Adrenal gland (tissue), 12 donors: Measurements from ENCODE around the gene RNF169. TPM values are rescaled to one million over a fixed set of nuclear protein-coding genes. Genes with fewer than 3 reads are reported as not detected.

Source experiments
- DNase-seq, 7 donors: peaks; one replicate each; pipeline ENCODE4 v3.0.0-alpha.2; 2019 to 2020
- H3K27ac ChIP-seq, 5 donors: fragments of 200-600 bp; sonication (generic) in 4 of 5; 1 replicate in 3 of 5; 2 replicates in 2 of 5; pipeline versions ENCODE4 v1.5.1 to v1.8.0; 2016 to 2020; ENCODE audit warnings: mild to moderate bottlenecking in 1 of 5
- H3K27me3 ChIP-seq: fragments of 200-600 bp; 2 replicates; pipeline ENCODE4 v1.8.0; 2021
- H3K36me3 ChIP-seq, 2 donors: fragments of 200-600 bp; replicated peaks in 1 of 2; 1 replicate in 1 of 2; 2 replicates in 1 of 2; pipeline versions ENCODE4 v1.5.1 to v1.8.0; 2018 to 2022
- H3K4me1 ChIP-seq, 2 donors: fragments of 200-600 bp; replicated peaks in 1 of 2; 1 replicate in 1 of 2; 2 replicates in 1 of 2; pipeline versions ENCODE4 v1.5.1 to v1.8.0; 2018 to 2021
- H3K4me3 ChIP-seq, 4 donors: fragments of 200-600 bp; sonication (generic) in 3 of 4; one replicate each; pipeline ENCODE4 v1.5.1; 2016 to 2018
- H3K9me3 ChIP-seq, 3 donors: fragments of 200-600 bp; sonication (generic) in 1 of 3; replicated peaks in 1 of 3; 1 replicate in 2 of 3; 2 replicates in 1 of 3; pipeline versions ENCODE4 v1.5.1 to v1.8.0; 2016 to 2021
- CTCF ChIP-seq, 6 experiments: fragments of 450-650 bp in 4 of 6; fragments of 200-600 bp in 2 of 6; sonication (generic) in 1 of 6; IDR thresholded peaks; 1 replicate in 5 of 6; 2 replicates in 1 of 6; pipeline versions ENCODE4 v1.5.1 to v1.8.0; 2016 to 2021; ENCODE audit warnings: antibody characterized with exemption in 6 of 6, mild to moderate bottlenecking in 2 of 6, moderate library complexity in 1 of 6
- POLR2A ChIP-seq, 2 donors: fragments of 450-650 bp; IDR thresholded peaks; one replicate each; pipeline ENCODE4 v1.6.1; 2017; ENCODE audit warnings: antibody characterized with exemption in 2 of 2, mild to moderate bottlenecking in 2 of 2, moderate library complexity in 1 of 2
- WGBS, 4 donors: extraction: QIAGEN DNeasy Blood & Tissue Kit in 2 of 4; methylation state at CpG; one replicate each; pipeline versions ENCODE4 v1.1.5 to v1.1.7; 2013 to 2017; 5-methylcytosine and 5-hydroxymethylcytosine counted together
- intact Hi-C, 2 donors: fragments of 100-400 bp; cut with DNase I; formaldehyde crosslinking; loops; one replicate each; pipeline versions ENCODE4 v1.14.1 to v1.15.0; 2022 to 2023
- polyA plus RNA-seq, 3 donors: library from polyadenylated mRNA; stranded (reverse); fragments of 200-250 nt in 2 of 3; fragments of 350-450 nt in 1 of 3; fragmentation: Illumina TruSeq in 1 of 3; extraction: RNeasy Lipid Tissue Mini Kit (QIAGEN cat#74804) in 1 of 3; gene quantifications; one replicate each; pipeline ENCODE4 v1.2.3, GENCODE V29; 2013 to 2014
- total RNA-seq, 9 donors: library from RNA; depleted of rRNA in 4 of 9; stranded (reverse); fragments of >200 nt in 4 of 9; fragments of 120-200 nt in 1 of 9; fragmentation: NEBNext Ultra II Directional in 1 of 9; extraction: Animal tissue kit (Norgen Biotek cat#: 25700) in 1 of 9; gene quantifications; one replicate each; pipeline versions ENCODE4 v1.1.0 to v1.2.4, GENCODE V29; 2013 to 2023
- donor health status: healthy with polysubstance abuse.
- donor health status: Bipolar disorder and iron deficiency.
- donor health status: DM: yes; HTN: yes; CAD: no.
- donor health status: DM: no; HTN: no; CAD: no.
- donor health status: DM: no; HTN: no; CAD: no.
- donor health status: DM: yes; HTN: yes; CAD: no.

Gene RNF169
- total and polyA plus RNA-seq, 12 donors, result 1.9 to 17.8 (median 11.0) TPM

DNA sequence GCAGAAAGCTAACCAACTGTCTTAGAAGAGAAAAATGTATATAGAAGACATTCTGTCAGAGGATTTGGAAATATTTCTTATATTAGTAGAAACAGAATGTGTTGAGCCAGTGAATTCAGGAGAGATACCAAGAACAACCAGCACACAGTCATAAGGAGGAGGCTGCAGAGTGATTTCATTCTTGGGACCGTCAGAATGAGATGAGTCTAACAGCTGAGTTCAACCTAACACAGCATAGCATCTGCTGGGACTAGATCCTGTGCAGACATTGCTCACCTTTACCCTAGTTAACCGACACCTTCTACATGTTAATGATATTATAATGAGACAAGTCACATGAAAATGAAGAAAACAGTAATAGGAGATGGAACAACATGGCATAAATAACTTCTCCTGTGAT, 114.8 kb downstream of the RNF169 start:
- H3K27me3 ChIP-seq, result no peaks in the 10 kb centered on the region
- WGBS, 4 donors, result 87 to 97% (median 96%) methylated on average over 2 of the region's 2 CpGs
- intact Hi-C loops, result no loop called here
- peaks cover 0 to 22% (median 0%) of the 10 kb centered on the region in 3 donors for H3K9me3 ChIP-seq
- H3K4me1 ChIP-seq, result no peaks in the 10 kb centered on the region
- DNase-seq, result no peak
- no peak for TF ChIP-seq POLR2A (IDR thresholded peaks at IDR 0.05)
- TF ChIP-seq CTCF (IDR thresholded peaks at IDR 0.05), result no peak
- H3K4me3 ChIP-seq, result no peak overlapping the region
- peaks cover 0 to 4% of the 10 kb centered on the region in 2 donors for H3K36me3 ChIP-seq
- no peak overlapping the region for H3K27ac ChIP-seq

DNA sequence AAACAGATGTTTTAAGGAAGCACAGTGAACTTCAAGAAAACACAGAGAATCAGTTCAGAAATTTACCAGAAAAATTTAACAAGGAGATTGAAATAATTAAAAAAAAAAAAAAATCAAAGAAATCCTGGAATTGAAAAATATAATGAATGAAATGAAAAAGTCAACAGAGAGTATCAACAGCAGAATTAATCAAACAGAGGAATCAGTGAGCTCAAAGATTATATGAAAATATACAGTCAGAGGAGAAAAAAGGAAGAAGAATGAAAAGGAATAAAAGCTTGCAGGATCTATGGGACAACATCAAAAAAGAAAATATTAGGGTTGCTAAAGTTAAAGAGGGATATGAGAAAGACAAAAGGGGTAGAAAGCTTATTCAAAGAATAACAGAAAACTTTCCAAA, 117.9 kb downstream of the RNF169 start:
- no peak for DNase-seq
- peaks cover 0 to 4% of the 10 kb centered on the region in 2 donors for H3K36me3 ChIP-seq
- no peaks in the 10 kb centered on the region for H3K27me3 ChIP-seq
- H3K4me3 ChIP-seq, result no peak overlapping the region
- H3K4me1 ChIP-seq, result no peaks in the 10 kb centered on the region
- intact Hi-C loops, result no loop called here
- no peak overlapping the region for H3K27ac ChIP-seq
- TF ChIP-seq CTCF (IDR thresholded peaks at IDR 0.05) (no peak), POLR2A (IDR thresholded peaks at IDR 0.05) (no peak)
- peaks cover 0 to 50% (median 0%) of the 10 kb centered on the region in 3 donors for H3K9me3 ChIP-seq

DNA sequence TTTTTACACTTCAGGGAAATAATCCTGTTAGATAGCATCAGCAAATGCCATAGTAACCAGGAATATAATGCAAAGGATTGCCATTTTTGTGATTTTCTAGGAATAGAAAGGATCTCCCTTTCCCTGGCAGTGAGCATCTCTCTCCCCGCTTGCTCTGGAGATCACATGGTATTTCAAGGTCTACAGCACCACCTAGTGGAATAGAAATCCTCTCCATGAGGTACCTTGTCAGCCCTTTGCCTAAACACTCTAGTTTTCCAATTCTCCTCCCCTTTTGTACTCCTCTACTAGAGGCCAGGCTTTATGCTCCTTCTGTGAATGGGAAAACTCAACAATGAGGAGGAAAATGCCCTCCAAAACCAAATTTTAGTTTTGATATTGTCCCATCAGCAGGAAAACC, 121.8 kb downstream of the RNF169 start:
- peaks cover 0 to 60% (median 0%) of the 10 kb centered on the region in 3 donors for H3K9me3 ChIP-seq
- H3K27ac ChIP-seq, result no peak overlapping the region
- no peaks in the 10 kb centered on the region for H3K4me1 ChIP-seq
- intact Hi-C loops, result no loop called here
- DNase-seq, result no peak
- H3K27me3 ChIP-seq, result no peaks in the 10 kb centered on the region
- no peak for TF ChIP-seq CTCF (IDR thresholded peaks at IDR 0.05)
- TF ChIP-seq POLR2A (IDR thresholded peaks at IDR 0.05), result no peak
- WGBS, 4 donors, result 88 to 100% (median 99%) methylated on average over 1 of the region's 1 CpG
- no peak overlapping the region for H3K4me3 ChIP-seq
- no peaks in the 10 kb centered on the region for H3K36me3 ChIP-seq

DNA sequence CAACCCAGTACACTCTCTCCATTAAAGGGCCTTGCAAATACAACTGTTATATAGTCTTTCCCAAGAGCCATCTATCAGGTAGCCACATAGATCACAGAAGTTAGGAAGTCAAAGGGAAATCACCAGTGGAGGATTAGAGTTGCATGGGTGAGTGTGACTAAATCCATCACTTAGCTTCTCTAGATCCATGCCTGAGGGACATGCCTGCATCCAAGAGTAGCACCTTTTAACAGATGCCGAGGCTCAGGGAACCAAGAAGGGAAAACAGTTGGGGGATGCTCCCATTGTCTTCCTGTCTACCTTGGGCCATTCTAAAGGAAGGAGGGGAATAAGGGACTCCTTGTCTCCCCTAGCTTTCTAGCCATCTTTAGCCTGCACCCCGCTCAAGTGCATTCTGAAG, 122.4 kb downstream of the RNF169 start:
- DNase-seq, result no peak
- TF ChIP-seq CTCF (IDR thresholded peaks at IDR 0.05), result no peak
- TF ChIP-seq POLR2A (IDR thresholded peaks at IDR 0.05), result no peak
- no peak overlapping the region for H3K27ac ChIP-seq
- intact Hi-C loops, result no loop called here
- H3K4me1 ChIP-seq, result no peaks in the 10 kb centered on the region
- H3K9me3 ChIP-seq, result peaks cover 0 to 60% (median 0%) of the 10 kb centered on the region in 3 donors
- H3K36me3 ChIP-seq, result no peaks in the 10 kb centered on the region
- no peaks in the 10 kb centered on the region for H3K27me3 ChIP-seq
- WGBS, 4 donors, result 93 to 100% (median 96%) methylated on average over 2 of the region's 2 CpGs
- H3K4me3 ChIP-seq, result no peak overlapping the region
